Measurements from ENCODE around the gene MEN1.
"Not testable (repeated sequence)": the region's sequence is repeated elsewhere in the genome, so short reads cannot be mapped to it uniquely, and the experiment has no call there.

DNA sequence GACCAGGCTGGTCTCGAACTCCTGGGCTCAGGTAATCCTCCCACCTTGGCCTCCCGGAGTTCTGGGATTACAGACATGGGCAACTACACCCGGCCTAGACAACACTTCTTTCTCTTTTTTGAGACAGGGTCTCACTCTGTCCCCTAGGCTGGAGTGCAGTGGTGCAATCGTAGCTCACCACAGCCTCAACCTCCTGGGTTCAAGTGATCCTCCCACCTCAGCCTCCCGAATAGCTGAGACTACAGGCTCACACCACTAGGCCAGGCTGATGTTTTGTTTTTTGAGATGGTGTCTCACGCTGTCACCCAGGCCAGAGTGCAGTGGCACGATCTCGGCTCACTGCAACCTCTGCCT is 35.4 kb upstream of the MEN1 start:
- TF ChIP-seq, protein P1, sequence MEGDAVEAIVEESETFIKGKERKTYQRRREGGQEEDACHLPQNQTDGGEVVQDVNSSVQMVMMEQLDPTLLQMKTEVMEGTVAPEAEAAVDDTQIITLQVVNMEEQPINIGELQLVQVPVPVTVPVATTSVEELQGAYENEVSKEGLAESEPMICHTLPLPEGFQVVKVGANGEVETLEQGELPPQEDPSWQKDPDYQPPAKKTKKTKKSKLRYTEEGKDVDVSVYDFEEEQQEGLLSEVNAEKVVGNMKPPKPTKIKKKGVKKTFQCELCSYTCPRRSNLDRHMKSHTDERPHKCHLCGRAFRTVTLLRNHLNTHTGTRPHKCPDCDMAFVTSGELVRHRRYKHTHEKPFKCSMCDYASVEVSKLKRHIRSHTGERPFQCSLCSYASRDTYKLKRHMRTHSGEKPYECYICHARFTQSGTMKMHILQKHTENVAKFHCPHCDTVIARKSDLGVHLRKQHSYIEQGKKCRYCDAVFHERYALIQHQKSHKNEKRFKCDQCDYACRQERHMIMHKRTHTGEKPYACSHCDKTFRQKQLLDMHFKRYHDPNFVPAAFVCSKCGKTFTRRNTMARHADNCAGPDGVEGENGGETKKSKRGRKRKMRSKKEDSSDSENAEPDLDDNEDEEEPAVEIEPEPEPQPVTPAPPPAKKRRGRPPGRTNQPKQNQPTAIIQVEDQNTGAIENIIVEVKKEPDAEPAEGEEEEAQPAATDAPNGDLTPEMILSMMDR (IDR thresholded peaks at IDR 0.05), result not testable (repeated sequence)
- TF ChIP-seq POLR2A, POLR2AphosphoS5 (IDR thresholded peaks at IDR 0.05): not testable (repeated sequence)
